ENCODE results near the gene CD81.

The CD81 gene

DNA sequence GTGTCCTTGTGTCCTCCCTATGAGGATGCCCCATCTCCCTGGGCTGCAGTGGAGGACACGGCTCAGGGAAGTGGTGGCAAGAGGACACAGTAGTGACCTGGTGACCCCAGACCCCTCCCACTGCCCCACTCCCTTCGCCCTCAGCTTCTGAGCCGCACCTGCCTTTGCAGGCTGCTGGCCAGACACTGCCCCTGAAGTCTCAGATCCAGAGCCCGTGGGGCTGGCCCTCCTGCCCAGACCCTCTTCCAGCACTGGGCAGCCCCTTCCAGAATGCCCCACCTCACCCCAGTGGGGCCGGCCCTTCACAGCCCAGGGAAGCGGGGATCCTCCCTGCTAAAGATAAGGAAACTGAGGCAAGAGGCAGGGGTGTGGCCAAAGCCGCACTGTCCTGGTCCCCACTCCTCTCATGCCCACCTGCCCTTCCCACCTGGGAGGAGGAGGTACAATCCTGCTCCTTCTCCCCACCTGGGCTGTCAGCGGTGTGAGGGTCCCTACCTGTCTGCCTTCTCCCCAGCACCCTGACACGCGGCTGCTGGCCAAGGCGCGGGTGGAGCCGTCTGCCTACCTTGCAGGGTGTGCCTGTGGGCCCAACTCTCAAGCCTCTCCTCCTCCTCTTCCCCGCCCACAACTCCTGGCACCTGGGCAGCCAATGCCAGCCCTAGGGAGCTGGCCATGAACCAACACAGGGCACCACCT, 49.9 kb downstream of the CD81 start:
- no peak for TF ChIP-seq ZFX (IDR thresholded peaks at IDR 0.05; ENCODE audit: borderline replicate concordance)
- TF ChIP-seq, protein P1, sequence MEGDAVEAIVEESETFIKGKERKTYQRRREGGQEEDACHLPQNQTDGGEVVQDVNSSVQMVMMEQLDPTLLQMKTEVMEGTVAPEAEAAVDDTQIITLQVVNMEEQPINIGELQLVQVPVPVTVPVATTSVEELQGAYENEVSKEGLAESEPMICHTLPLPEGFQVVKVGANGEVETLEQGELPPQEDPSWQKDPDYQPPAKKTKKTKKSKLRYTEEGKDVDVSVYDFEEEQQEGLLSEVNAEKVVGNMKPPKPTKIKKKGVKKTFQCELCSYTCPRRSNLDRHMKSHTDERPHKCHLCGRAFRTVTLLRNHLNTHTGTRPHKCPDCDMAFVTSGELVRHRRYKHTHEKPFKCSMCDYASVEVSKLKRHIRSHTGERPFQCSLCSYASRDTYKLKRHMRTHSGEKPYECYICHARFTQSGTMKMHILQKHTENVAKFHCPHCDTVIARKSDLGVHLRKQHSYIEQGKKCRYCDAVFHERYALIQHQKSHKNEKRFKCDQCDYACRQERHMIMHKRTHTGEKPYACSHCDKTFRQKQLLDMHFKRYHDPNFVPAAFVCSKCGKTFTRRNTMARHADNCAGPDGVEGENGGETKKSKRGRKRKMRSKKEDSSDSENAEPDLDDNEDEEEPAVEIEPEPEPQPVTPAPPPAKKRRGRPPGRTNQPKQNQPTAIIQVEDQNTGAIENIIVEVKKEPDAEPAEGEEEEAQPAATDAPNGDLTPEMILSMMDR (IDR thresholded peaks at IDR 0.05), result no peak
- no peak overlapping the region for H3K27ac ChIP-seq

GRCh38 chr11:2427721-2428321, 50.7 kb downstream of the CD81 start:
- H3K27ac ChIP-seq, result no peak overlapping the region
- TF ChIP-seq, protein P1 (IDR thresholded peaks at IDR 0.05), result no peak
- TF ChIP-seq ZFX (IDR thresholded peaks at IDR 0.05; ENCODE audit: borderline replicate concordance), result no peak

GRCh38 chr11:2428322-2428795, 51.2 kb downstream of the CD81 start:
- H3K27ac ChIP-seq, result no peak overlapping the region
- TF ChIP-seq ZFX (IDR thresholded peaks at IDR 0.05; ENCODE audit: borderline replicate concordance), result no peak
- TF ChIP-seq, protein P1 (IDR thresholded peaks at IDR 0.05), result peak; percentile 93

- no peak overlapping the region for H3K27ac ChIP-seq
- TF ChIP-seq, protein P1 (IDR thresholded peaks at IDR 0.05), result no peak
- no peak for TF ChIP-seq ZFX (IDR thresholded peaks at IDR 0.05; ENCODE audit: borderline replicate concordance)
Measured at GRCh38 chr11:2431395-2431794, 54.3 kb downstream of the CD81 start.

DNA sequence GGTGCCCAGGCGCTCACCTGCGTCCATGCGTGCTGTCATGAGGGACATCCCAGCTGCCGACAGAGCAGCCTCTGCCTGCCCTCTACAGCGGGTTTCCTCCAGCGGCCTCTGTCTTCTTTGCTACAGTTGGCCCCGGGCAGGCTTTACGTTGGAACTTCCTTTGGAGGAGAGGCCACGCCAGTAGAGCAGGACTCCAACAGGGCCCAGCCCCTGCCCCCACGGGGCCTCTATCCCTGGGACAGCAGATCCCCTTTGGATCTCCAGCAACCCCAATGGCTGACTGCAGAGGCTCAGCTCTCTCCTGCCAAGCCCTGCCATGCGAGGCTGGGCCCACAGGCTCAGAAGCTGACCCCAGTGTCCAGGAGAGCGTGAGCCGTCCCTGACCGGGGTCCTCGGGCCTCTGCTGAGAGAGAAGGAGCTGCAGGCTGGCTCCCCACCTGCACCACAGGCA, 55.1 kb downstream of the CD81 start:
- no peak overlapping the region for H3K27ac ChIP-seq
- TF ChIP-seq ZFX (IDR thresholded peaks at IDR 0.05; ENCODE audit: borderline replicate concordance), result no peak
- TF ChIP-seq, protein P1 (IDR thresholded peaks at IDR 0.05), result no peak

DNA sequence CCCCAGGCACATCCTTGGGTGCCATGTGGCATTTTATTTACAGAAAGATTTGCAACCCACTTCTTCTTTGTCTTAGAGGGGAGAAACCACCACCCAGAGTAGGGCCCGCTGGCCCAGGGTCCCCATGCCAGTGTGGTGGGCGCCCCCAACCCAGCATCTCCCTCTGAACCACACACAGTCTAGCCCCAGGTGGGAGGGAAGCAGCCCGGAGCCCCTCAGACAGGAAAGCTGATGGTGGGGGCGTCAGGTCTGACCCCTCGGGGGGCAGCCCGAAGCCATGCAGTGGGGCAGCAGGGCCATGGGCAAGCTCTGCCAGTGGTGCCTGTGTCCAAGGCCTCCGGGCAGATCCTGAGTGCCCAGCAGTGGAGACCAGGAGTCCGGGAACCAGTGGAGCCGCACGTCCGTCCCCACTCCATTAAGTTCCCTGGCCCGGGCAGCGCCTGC, 55.5 kb downstream of the CD81 start:
- no peak overlapping the region for H3K27ac ChIP-seq
- TF ChIP-seq, protein P1 (IDR thresholded peaks at IDR 0.05), result no peak
- TF ChIP-seq ZFX (IDR thresholded peaks at IDR 0.05; ENCODE audit: borderline replicate concordance), result no peak

Measured in 22Rv1 (cell line).